ENCODE results near the gene RNF26. TPM values are rescaled to one million over a fixed set of nuclear protein-coding genes. Genes with fewer than 3 reads are reported as not detected.

Gene RNF26
- total RNA-seq, 1 experiment from 2014 or later, result 90.6 TPM

DNA sequence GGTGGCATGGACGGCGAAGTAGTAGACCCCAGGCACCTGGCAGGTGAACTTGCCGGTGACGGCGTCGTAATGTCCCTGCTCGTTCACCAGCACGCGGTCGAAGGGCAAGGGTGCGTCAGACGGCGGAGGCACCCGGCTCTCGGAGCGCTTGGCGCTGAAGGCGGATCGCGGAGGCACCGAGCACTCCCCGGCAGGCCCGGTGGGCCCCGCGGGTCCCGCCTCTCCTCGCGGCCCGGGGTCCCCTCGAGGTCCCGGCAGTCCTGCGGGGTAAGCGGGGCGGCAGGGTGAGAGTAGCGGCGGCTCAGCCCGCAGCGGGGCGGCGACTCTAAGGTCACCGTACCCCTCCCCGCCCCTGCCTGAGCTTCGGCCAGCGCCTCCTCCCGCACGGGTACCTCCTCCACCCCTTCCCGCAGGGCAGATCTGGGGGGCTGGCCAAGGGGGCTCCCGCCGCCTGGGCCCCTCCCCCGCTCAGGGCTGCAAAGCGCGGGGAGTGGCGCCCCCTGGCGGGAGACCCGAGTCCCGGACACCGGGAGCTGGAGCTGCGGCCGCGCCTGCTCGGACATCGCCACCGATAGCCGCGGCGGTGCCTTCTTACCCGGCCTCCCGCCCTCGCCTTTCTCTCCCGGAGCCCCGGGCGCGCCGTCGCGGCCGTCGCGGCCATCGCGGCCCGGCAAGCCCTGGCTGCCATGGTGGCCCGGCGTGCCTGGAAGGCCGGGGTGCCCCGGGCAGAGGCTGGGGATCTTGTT lies 5.4 kb downstream of the RNF26 start (continued):
- TF ChIP-seq, protein P1, sequence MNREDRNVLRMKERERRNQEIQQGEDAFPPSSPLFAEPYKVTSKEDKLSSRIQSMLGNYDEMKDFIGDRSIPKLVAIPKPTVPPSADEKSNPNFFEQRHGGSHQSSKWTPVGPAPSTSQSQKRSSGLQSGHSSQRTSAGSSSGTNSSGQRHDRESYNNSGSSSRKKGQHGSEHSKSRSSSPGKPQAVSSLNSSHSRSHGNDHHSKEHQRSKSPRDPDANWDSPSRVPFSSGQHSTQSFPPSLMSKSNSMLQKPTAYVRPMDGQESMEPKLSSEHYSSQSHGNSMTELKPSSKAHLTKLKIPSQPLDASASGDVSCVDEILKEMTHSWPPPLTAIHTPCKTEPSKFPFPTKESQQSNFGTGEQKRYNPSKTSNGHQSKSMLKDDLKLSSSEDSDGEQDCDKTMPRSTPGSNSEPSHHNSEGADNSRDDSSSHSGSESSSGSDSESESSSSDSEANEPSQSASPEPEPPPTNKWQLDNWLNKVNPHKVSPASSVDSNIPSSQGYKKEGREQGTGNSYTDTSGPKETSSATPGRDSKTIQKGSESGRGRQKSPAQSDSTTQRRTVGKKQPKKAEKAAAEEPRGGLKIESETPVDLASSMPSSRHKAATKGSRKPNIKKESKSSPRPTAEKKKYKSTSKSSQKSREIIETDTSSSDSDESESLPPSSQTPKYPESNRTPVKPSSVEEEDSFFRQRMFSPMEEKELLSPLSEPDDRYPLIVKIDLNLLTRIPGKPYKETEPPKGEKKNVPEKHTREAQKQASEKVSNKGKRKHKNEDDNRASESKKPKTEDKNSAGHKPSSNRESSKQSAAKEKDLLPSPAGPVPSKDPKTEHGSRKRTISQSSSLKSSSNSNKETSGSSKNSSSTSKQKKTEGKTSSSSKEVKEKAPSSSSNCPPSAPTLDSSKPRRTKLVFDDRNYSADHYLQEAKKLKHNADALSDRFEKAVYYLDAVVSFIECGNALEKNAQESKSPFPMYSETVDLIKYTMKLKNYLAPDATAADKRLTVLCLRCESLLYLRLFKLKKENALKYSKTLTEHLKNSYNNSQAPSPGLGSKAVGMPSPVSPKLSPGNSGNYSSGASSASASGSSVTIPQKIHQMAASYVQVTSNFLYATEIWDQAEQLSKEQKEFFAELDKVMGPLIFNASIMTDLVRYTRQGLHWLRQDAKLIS (CRISPR knock-in tag; IDR thresholded peaks at IDR 0.05; ENCODE audit: borderline replicate concordance), result 0 out of 2 replicates have a peak, but pooled peaks have one; percentile 45
- TF ChIP-seq ZNF232 (CRISPR knock-in tag; IDR thresholded peaks at IDR 0.05) (peak; percentile 76; the same call in 1 of the 2 replicates), ETV6 (CRISPR knock-in tag; IDR thresholded peaks at IDR 0.05) (peak; percentile 53; the same call in 1 of the 2 replicates), OVOL2 (CRISPR knock-in tag; IDR thresholded peaks at IDR 0.05; ENCODE audit: borderline replicate concordance) (no peak), JUN (CRISPR knock-in tag; IDR thresholded peaks at IDR 0.05) (no peak), ESRRA (CRISPR knock-in tag; IDR thresholded peaks at IDR 0.05; ENCODE audit: borderline replicate concordance) (no peak), TCF7 (CRISPR knock-in tag; IDR thresholded peaks at IDR 0.05; ENCODE audit: low read depth) (no peak; the same call in 1 of the 2 replicates), ELF4 (CRISPR knock-in tag; IDR thresholded peaks at IDR 0.05; ENCODE audit: low read depth) (peak; percentile 25; the same call in 1 of the 2 replicates), MYBL2 (CRISPR knock-in tag; IDR thresholded peaks at IDR 0.05) (peak; percentile 82), FOXJ3 (CRISPR knock-in tag; IDR thresholded peaks at IDR 0.05; ENCODE audit: borderline replicate concordance) (no peak), ZNF263 (CRISPR knock-in tag; IDR thresholded peaks at IDR 0.05; ENCODE audit: low read depth) (peak; percentile 53; the same call in 1 of the 2 replicates), ZBTB21 (CRISPR knock-in tag; IDR thresholded peaks at IDR 0.05; ENCODE audit: borderline replicate concordance) (no peak; the same call in 1 of the 2 replicates), FOXK1 (CRISPR knock-in tag; IDR thresholded peaks at IDR 0.05) (0 out of 2 replicates have a peak, but pooled peaks have one; percentile 48)
- TF ChIP-seq, protein P2, sequence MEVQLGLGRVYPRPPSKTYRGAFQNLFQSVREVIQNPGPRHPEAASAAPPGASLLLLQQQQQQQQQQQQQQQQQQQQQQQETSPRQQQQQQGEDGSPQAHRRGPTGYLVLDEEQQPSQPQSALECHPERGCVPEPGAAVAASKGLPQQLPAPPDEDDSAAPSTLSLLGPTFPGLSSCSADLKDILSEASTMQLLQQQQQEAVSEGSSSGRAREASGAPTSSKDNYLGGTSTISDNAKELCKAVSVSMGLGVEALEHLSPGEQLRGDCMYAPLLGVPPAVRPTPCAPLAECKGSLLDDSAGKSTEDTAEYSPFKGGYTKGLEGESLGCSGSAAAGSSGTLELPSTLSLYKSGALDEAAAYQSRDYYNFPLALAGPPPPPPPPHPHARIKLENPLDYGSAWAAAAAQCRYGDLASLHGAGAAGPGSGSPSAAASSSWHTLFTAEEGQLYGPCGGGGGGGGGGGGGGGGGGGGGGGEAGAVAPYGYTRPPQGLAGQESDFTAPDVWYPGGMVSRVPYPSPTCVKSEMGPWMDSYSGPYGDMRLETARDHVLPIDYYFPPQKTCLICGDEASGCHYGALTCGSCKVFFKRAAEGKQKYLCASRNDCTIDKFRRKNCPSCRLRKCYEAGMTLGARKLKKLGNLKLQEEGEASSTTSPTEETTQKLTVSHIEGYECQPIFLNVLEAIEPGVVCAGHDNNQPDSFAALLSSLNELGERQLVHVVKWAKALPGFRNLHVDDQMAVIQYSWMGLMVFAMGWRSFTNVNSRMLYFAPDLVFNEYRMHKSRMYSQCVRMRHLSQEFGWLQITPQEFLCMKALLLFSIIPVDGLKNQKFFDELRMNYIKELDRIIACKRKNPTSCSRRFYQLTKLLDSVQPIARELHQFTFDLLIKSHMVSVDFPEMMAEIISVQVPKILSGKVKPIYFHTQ (CRISPR knock-in tag; IDR thresholded peaks at IDR 0.05), result no peak
- TF ChIP-seq, protein P3, sequence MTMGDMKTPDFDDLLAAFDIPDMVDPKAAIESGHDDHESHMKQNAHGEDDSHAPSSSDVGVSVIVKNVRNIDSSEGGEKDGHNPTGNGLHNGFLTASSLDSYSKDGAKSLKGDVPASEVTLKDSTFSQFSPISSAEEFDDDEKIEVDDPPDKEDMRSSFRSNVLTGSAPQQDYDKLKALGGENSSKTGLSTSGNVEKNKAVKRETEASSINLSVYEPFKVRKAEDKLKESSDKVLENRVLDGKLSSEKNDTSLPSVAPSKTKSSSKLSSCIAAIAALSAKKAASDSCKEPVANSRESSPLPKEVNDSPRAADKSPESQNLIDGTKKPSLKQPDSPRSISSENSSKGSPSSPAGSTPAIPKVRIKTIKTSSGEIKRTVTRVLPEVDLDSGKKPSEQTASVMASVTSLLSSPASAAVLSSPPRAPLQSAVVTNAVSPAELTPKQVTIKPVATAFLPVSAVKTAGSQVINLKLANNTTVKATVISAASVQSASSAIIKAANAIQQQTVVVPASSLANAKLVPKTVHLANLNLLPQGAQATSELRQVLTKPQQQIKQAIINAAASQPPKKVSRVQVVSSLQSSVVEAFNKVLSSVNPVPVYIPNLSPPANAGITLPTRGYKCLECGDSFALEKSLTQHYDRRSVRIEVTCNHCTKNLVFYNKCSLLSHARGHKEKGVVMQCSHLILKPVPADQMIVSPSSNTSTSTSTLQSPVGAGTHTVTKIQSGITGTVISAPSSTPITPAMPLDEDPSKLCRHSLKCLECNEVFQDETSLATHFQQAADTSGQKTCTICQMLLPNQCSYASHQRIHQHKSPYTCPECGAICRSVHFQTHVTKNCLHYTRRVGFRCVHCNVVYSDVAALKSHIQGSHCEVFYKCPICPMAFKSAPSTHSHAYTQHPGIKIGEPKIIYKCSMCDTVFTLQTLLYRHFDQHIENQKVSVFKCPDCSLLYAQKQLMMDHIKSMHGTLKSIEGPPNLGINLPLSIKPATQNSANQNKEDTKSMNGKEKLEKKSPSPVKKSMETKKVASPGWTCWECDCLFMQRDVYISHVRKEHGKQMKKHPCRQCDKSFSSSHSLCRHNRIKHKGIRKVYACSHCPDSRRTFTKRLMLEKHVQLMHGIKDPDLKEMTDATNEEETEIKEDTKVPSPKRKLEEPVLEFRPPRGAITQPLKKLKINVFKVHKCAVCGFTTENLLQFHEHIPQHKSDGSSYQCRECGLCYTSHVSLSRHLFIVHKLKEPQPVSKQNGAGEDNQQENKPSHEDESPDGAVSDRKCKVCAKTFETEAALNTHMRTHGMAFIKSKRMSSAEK (CRISPR knock-in tag; IDR thresholded peaks at IDR 0.05; ENCODE audit: borderline replicate concordance), result no peak
- TF ChIP-seq, protein P4, sequence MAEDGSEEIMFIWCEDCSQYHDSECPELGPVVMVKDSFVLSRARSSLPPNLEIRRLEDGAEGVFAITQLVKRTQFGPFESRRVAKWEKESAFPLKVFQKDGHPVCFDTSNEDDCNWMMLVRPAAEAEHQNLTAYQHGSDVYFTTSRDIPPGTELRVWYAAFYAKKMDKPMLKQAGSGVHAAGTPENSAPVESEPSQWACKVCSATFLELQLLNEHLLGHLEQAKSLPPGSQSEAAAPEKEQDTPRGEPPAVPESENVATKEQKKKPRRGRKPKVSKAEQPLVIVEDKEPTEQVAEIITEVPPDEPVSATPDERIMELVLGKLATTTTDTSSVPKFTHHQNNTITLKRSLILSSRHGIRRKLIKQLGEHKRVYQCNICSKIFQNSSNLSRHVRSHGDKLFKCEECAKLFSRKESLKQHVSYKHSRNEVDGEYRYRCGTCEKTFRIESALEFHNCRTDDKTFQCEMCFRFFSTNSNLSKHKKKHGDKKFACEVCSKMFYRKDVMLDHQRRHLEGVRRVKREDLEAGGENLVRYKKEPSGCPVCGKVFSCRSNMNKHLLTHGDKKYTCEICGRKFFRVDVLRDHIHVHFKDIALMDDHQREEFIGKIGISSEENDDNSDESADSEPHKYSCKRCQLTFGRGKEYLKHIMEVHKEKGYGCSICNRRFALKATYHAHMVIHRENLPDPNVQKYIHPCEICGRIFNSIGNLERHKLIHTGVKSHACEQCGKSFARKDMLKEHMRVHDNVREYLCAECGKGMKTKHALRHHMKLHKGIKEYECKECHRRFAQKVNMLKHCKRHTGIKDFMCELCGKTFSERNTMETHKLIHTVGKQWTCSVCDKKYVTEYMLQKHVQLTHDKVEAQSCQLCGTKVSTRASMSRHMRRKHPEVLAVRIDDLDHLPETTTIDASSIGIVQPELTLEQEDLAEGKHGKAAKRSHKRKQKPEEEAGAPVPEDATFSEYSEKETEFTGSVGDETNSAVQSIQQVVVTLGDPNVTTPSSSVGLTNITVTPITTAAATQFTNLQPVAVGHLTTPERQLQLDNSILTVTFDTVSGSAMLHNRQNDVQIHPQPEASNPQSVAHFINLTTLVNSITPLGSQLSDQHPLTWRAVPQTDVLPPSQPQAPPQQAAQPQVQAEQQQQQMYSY (CRISPR knock-in tag; IDR thresholded peaks at IDR 0.05), result 0 out of 2 replicates have a peak, but pooled peaks have one; percentile 18
- TF ChIP-seq, protein P5, sequence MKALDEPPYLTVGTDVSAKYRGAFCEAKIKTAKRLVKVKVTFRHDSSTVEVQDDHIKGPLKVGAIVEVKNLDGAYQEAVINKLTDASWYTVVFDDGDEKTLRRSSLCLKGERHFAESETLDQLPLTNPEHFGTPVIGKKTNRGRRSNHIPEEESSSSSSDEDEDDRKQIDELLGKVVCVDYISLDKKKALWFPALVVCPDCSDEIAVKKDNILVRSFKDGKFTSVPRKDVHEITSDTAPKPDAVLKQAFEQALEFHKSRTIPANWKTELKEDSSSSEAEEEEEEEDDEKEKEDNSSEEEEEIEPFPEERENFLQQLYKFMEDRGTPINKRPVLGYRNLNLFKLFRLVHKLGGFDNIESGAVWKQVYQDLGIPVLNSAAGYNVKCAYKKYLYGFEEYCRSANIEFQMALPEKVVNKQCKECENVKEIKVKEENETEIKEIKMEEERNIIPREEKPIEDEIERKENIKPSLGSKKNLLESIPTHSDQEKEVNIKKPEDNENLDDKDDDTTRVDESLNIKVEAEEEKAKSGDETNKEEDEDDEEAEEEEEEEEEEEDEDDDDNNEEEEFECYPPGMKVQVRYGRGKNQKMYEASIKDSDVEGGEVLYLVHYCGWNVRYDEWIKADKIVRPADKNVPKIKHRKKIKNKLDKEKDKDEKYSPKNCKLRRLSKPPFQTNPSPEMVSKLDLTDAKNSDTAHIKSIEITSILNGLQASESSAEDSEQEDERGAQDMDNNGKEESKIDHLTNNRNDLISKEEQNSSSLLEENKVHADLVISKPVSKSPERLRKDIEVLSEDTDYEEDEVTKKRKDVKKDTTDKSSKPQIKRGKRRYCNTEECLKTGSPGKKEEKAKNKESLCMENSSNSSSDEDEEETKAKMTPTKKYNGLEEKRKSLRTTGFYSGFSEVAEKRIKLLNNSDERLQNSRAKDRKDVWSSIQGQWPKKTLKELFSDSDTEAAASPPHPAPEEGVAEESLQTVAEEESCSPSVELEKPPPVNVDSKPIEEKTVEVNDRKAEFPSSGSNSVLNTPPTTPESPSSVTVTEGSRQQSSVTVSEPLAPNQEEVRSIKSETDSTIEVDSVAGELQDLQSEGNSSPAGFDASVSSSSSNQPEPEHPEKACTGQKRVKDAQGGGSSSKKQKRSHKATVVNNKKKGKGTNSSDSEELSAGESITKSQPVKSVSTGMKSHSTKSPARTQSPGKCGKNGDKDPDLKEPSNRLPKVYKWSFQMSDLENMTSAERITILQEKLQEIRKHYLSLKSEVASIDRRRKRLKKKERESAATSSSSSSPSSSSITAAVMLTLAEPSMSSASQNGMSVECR (CRISPR knock-in tag; IDR thresholded peaks at IDR 0.05; ENCODE audit: borderline replicate concordance), result peak; percentile 19; the same call in 1 of the 2 replicates
